Testis (tissue), 2 donors: Measurements from ENCODE around the gene LRTM2.

Experiments used
- POLR2A ChIP-seq: fragments of 450-650 bp; IDR thresholded peaks from one replicate; pipeline ENCODE4 v1.6.1; 2017; ENCODE audit warnings: antibody characterized with exemption, mild to moderate bottlenecking, moderate library complexity
- TF ChIP-seq, protein P1 (sequence below), 3 experiments: fragments of 450-650 bp in 2 of 3; fragments of 200-600 bp in 1 of 3; sonication (generic) in 1 of 3; IDR thresholded peaks; one replicate each; pipeline ENCODE4 v1.5.1; 2016 to 2019; ENCODE audit warnings: antibody characterized with exemption in 3 of 3, mild to moderate bottlenecking in 2 of 3, moderate library complexity in 1 of 3

- TF ChIP-seq, protein P1, sequence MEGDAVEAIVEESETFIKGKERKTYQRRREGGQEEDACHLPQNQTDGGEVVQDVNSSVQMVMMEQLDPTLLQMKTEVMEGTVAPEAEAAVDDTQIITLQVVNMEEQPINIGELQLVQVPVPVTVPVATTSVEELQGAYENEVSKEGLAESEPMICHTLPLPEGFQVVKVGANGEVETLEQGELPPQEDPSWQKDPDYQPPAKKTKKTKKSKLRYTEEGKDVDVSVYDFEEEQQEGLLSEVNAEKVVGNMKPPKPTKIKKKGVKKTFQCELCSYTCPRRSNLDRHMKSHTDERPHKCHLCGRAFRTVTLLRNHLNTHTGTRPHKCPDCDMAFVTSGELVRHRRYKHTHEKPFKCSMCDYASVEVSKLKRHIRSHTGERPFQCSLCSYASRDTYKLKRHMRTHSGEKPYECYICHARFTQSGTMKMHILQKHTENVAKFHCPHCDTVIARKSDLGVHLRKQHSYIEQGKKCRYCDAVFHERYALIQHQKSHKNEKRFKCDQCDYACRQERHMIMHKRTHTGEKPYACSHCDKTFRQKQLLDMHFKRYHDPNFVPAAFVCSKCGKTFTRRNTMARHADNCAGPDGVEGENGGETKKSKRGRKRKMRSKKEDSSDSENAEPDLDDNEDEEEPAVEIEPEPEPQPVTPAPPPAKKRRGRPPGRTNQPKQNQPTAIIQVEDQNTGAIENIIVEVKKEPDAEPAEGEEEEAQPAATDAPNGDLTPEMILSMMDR (IDR thresholded peaks at IDR 0.05) = no peak
- no peak for TF ChIP-seq POLR2A
These were observed 794 bp upstream of the LRTM2 start for GRCh38 chr12:1819571-1819970.
